Activated CD4-positive, alpha-beta T cell treated with anti-CD3 and anti-CD28 coated beads, Interleukin-2, amount 10 ng/mL, durations not matched to agents 7 days and 5 days (primary cell): ENCODE measurements around the gene UNC119B. TPM values are rescaled to one million over a fixed set of nuclear protein-coding genes. Genes with fewer than 3 reads are reported as not detected.
"Not testable (repeated sequence)": the region's sequence is repeated elsewhere in the genome, so short reads cannot be mapped to it uniquely, and the experiment has no call there.

ENCODE experiments used
- CTCF ChIA-PET: fragments of 350-600 bp; sonication (Branson Sonifier 250); formaldehyde crosslinking; loops from one replicate; lab custom pipeline; 2021; ENCODE audit warnings: antibody characterized with exemption; lab: Charles Lee
- POLR2A ChIA-PET: fragments of 350-600 bp; sonication (Branson Sonifier 250); formaldehyde crosslinking; loops from one replicate; lab custom pipeline; 2021; ENCODE audit warnings: antibody characterized with exemption; lab: Charles Lee
- DNase-seq: peaks from one replicate; pipeline ENCODE4 v3.0.0-alpha.2; 2020
- H3K27ac Mint-ChIP-seq: one replicate; pipeline ENCODE4 v1.8.0; 2021; ENCODE audit warnings: mild to moderate bottlenecking, moderate library complexity, mixed read lengths
- H3K27me3 Mint-ChIP-seq: one replicate; pipeline ENCODE4 v1.8.0; 2021; ENCODE audit warnings: mixed read lengths
- H3K36me3 Mint-ChIP-seq: one replicate; pipeline ENCODE4 v1.8.0; 2021; ENCODE audit warnings: low read depth, mixed read lengths
- H3K4me1 Mint-ChIP-seq: one replicate; pipeline ENCODE4 v1.8.0; 2021; ENCODE audit warnings: mixed read lengths
- H3K4me3 Mint-ChIP-seq: one replicate; pipeline ENCODE4 v1.8.0; 2021; ENCODE audit warnings: mild to moderate bottlenecking, moderate library complexity, mixed read lengths
- H3K9me3 Mint-ChIP-seq: one replicate; pipeline ENCODE4 v1.8.0; 2021; ENCODE audit warnings: mixed read lengths
- total RNA-seq, 2 experiments: library from RNA; stranded (reverse); gene quantifications; one replicate each; pipeline ENCODE4 v1.2.3, GENCODE V29; 2021

The UNC119B gene
- total RNA-seq, 2 experiments from 2014 or later, result 18.3 to 21.7 TPM

- H3K27ac Mint-ChIP-seq, result no peak overlapping the region
- H3K4me3 Mint-ChIP-seq, result no peak overlapping the region
- H3K27me3 Mint-ChIP-seq, result no peaks in the 10 kb centered on the region
- DNase-seq, result no peak
- peaks cover 46% of the 10 kb centered on the region for H3K4me1 Mint-ChIP-seq
- CTCF ChIA-PET, result no interaction called here
- H3K9me3 Mint-ChIP-seq, result no peaks in the 10 kb centered on the region
- POLR2A ChIA-PET, result no interaction called here
- peaks cover 46% of the 10 kb centered on the region for H3K36me3 Mint-ChIP-seq
Observed at GRCh38 chr12:120722784-120723183, 12.5 kb downstream of the UNC119B start.

DNA sequence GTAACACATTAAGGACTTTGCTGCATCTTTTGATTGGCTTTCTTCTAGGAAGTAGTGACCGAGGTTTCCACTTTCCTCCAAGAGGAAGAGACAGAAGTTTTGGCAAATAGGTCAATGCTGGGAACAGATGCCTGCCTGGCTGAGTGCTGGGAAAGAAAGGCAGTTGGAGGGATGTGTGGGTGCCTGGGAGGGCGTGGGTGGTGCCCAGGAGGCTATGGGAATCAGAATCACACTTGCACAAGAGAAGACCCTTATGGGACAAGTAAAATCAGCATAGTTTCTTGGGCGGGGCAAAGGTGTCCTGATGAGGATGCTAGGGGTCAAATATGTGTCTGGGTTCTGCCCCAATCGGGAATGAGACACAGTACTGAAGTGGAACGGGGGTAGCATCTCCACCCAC is 14.5 kb downstream of the UNC119B start:
- POLR2A ChIA-PET, result no interaction called here
- Mint-ChIP-seq H3K4me1 (peaks cover 34% of the 10 kb centered on the region), H3K9me3 (no peaks in the 10 kb centered on the region), H3K36me3 (peaks cover 36% of the 10 kb centered on the region), H3K27ac (peak overlapping the region; percentile 51), H3K4me3 (peak overlapping the region; percentile 94), H3K27me3 (no peaks in the 10 kb centered on the region)
- CTCF ChIA-PET, result no interaction called here
- no peak for DNase-seq

DNA sequence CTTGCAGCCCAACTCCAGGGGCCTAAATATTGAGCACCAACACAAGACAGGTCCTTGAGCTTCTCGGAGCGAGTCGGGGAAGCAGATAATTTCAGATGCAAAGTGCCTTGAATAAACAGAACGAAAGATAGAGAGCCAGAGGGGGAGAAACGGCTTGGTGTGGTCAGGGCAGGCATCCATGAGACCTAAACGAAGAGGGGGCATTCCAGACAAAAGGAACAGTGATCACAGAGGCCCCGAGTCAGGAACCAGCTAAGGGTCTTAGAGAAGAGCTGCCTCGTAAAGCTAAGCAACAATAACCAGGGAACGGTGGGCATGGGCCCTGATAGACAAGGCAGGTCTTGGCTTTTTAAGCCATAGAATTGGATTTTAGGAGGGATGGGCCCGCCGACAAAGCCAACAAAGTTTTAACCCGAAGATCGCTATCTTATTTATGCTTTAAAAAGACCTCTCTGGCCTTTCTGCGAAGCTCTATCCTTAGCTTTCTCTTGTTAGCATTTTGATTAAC is 14.9 kb downstream of the UNC119B start:
- POLR2A ChIA-PET, result no interaction called here

DNA sequence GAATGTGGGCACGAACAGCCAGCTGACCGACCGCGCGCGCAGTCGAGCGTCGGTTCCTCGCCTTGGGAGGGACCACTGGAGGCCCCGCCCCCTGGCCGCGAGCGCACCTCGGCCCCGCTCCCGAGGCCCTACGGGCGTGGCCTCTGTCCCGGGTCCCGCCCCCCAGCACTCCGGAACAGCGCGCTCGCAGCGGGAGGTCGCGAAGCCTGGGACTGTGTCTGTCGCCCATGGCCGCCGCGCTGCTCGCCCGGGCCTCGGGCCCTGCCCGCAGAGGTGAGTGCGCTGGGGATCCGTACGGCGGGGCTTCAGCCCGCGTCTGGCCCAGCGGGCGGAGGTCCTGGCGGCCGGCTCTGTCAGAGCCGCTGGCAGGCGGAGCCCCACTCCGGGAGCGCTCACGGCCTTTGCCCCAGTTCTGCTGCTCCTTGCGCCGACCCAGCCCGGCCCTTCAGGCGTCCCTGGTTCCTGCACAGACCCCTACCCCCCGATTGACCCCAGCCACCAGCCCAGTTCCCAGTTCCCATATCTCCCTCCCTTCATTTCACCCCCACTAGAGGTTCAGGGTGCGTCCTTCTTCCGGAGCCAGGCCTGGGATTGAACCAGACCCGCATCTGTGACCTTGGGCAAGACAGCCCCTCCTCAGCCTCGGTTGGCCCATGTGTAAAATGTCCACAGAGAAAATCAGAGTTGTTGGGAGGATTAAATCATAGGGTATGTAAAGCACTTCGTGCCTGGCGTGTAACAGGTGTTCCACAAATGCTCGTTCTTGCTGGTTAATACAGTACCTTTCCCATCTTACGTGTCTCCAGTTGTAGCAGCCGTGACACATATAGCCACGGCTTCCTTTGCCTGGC is 15.6 kb downstream of the UNC119B start, which contains the start of gene ACADS:
Gene ACADS (plus strand): TSS at position 168 of the 851 bp plus-strand sequence. CDS start 60 bp downstream, at position 228.
- peak; percentile 92 for DNase-seq
- peak within 1 kb of the TSS; percentile 90 for H3K27ac Mint-ChIP-seq
- ChIA-PET POLR2A (no interaction called here), CTCF (interaction anchor here (0.6 kb wide), 1 partner anchor 77 kb away, joined by 4 read pairs; no protein-coding TSS in a partner anchor)
- H3K27me3 Mint-ChIP-seq, result no peaks in the 10 kb centered on the region
- peaks cover 28% of the 10 kb centered on the region for H3K4me1 Mint-ChIP-seq
- no peaks in the 10 kb centered on the region for H3K9me3 Mint-ChIP-seq
- H3K36me3 Mint-ChIP-seq, result peaks cover 33% of the 10 kb centered on the region
- peak within 1 kb of the TSS; percentile 94 for H3K4me3 Mint-ChIP-seq

More for the DNA sequence above, 14.9 kb downstream of the UNC119B start:
- no peaks in the 10 kb centered on the region for H3K9me3 Mint-ChIP-seq
- H3K36me3 Mint-ChIP-seq, result peaks cover 34% of the 10 kb centered on the region
- peaks cover 29% of the 10 kb centered on the region for H3K4me1 Mint-ChIP-seq
- H3K27ac Mint-ChIP-seq, result peak overlapping the region; percentile 51
- DNase-seq, result no peak
- no peaks in the 10 kb centered on the region for H3K27me3 Mint-ChIP-seq
- CTCF ChIA-PET, result interaction anchor here (0.6 kb wide), 1 partner anchor 76 kb away, joined by 4 read pairs; no protein-coding TSS in a partner anchor
- peak overlapping the region; percentile 94 for H3K4me3 Mint-ChIP-seq

- ChIA-PET CTCF (no interaction called here), POLR2A (no interaction called here)
- Mint-ChIP-seq H3K4me1 (peaks cover 28% of the 10 kb centered on the region), H3K36me3 (peaks cover 29% of the 10 kb centered on the region), H3K27ac (peak overlapping the region; percentile 90), H3K9me3 (no peaks in the 10 kb centered on the region), H3K27me3 (no peaks in the 10 kb centered on the region), H3K4me3 (peak overlapping the region; percentile 94)
- DNase-seq, result no peak
Observed at GRCh38 chr12:120726510-120726793, 16.2 kb downstream of the UNC119B start.

- DNase-seq, result no peak
- Mint-ChIP-seq H3K36me3 (peaks cover 25% of the 10 kb centered on the region), H3K4me1 (peaks cover 28% of the 10 kb centered on the region), H3K4me3 (peak overlapping the region; percentile 94), H3K27me3 (no peaks in the 10 kb centered on the region), H3K9me3 (no peaks in the 10 kb centered on the region), H3K27ac (no peak overlapping the region)
- ChIA-PET CTCF (no interaction called here), POLR2A (no interaction called here)
Observed at GRCh38 chr12:120726961-120727360, 16.7 kb downstream of the UNC119B start.

GRCh38 chr12:120732198-120732597 is 21.9 kb downstream of the UNC119B start:
- H3K4me3 Mint-ChIP-seq, H3K4me1 Mint-ChIP-seq, POLR2A ChIA-PET, DNase-seq, H3K27ac Mint-ChIP-seq, CTCF ChIA-PET, H3K27me3 Mint-ChIP-seq, H3K9me3 Mint-ChIP-seq: not testable (repeated sequence)
- H3K36me3 Mint-ChIP-seq, result peaks cover 12% of the 10 kb centered on the region

DNA sequence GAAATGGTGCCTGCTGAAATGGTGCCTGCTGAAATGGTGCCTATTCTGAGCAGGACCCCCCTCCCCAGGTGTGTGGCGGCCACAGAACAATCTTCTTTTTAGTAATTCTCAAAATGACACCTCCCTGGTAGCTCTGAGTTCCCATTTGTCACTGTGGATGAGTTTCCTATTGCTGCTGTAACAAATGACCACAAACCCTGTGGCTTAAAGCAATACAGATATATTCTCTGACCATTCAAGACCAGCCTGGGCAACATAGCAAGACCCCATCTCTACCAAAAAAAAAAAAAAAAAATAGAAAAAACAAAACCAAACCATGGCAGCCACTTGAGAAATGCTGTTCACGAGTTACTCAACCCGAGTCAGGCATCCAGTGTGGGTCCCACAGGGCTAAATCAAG is 23.3 kb downstream of the UNC119B start:
- Mint-ChIP-seq H3K27ac (no peak overlapping the region), H3K4me1 (peaks cover 2% of the 10 kb centered on the region)
- POLR2A ChIA-PET, result no interaction called here

DNA sequence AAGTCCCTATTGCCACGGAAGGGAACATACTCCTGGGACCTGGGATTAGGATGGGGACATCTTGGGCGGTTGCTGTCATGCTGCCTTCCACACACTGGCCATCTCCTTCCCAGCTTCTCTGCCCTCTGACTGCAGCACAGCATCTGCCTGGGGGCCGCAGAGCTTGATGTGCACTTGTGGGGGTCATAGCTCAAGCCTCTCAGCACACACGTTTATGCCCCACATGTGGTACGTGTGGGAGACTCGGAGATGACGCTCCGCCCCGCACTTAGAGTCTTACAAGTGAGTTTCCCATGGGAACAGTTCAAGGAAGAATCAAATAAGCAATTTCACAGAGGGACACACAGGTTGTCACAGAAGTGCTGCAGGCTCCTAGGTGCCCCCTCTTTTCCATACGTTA is 24.0 kb downstream of the UNC119B start:
- Mint-ChIP-seq H3K27ac (no peak overlapping the region), H3K4me1 (peaks cover 2% of the 10 kb centered on the region), H3K4me3 (no peak overlapping the region), H3K36me3 (peaks cover 10% of the 10 kb centered on the region), H3K9me3 (no peaks in the 10 kb centered on the region), H3K27me3 (no peaks in the 10 kb centered on the region)
- no peak for DNase-seq
- ChIA-PET CTCF (interaction anchor here (0.5 kb wide), 1 partner anchor 157 kb away, joined by 4 read pairs; no protein-coding TSS in a partner anchor), POLR2A (no interaction called here)

More for the DNA sequence above, 23.3 kb downstream of the UNC119B start:
- CTCF ChIA-PET, result no interaction called here
- Mint-ChIP-seq H3K4me3 (no peak overlapping the region), H3K9me3 (no peaks in the 10 kb centered on the region), H3K27me3 (no peaks in the 10 kb centered on the region), H3K36me3 (peaks cover 10% of the 10 kb centered on the region)
- no peak for DNase-seq

GRCh38 chr12:120735181-120735580 is 24.9 kb downstream of the UNC119B start:
- CTCF ChIA-PET, result interaction anchor here (0.6 kb wide), 1 partner anchor 28 kb away, joined by 5 read pairs; no protein-coding TSS in a partner anchor
- H3K27ac Mint-ChIP-seq, result no peak overlapping the region

DNA sequence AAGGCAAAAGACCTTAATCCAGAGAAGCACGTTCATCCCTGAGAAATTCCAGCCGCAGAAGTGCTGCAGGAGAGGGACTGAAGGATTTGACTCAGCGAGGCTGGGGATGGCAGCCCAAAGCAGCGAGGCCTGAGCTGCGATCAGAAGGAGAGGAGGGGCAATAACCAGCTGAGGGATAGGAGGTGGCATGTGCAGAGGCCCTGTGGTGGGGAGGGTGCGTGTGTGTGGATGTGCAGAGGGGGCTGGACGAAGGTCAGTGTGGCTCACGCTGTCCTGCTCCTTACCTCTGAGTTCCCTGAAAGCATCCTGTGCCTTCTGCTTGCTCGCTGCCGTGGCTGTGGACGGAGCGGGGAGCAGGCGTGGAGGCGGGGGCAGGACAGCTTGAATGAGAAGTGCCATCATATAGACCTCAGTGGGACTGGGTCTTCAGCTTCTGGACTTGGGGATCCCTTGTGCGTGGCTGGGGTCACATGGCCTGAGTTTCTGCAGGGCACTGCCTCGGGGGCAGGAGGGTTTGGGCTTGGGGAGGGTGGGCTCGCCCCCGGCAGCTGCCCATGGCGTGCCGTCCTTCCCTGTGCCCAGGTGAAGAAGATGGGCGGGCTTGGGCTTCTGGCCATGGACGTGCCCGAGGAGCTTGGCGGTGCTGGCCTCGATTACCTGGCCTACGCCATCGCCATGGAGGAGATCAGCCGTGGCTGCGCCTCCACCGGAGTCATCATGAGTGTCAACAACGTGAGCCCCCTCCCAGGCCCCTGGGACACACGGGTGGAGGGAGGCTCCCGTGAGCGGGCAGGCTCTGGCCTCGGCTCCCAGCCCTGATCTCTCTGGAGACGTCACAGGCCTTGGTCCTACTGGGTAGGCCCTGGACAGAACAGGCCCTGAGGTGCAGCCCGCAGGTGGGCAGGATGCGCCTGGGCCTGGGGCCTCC is 26.4 kb downstream of the UNC119B start:
- POLR2A ChIA-PET, result no interaction called here

More at GRCh38 chr12:120735181-120735580, 24.9 kb downstream of the UNC119B start:
- Mint-ChIP-seq H3K4me3 (no peak overlapping the region), H3K27me3 (no peaks in the 10 kb centered on the region), H3K36me3 (peaks cover 4% of the 10 kb centered on the region), H3K4me1 (no peaks in the 10 kb centered on the region), H3K9me3 (no peaks in the 10 kb centered on the region)
- POLR2A ChIA-PET, result no interaction called here
- DNase-seq, result no peak

DNA sequence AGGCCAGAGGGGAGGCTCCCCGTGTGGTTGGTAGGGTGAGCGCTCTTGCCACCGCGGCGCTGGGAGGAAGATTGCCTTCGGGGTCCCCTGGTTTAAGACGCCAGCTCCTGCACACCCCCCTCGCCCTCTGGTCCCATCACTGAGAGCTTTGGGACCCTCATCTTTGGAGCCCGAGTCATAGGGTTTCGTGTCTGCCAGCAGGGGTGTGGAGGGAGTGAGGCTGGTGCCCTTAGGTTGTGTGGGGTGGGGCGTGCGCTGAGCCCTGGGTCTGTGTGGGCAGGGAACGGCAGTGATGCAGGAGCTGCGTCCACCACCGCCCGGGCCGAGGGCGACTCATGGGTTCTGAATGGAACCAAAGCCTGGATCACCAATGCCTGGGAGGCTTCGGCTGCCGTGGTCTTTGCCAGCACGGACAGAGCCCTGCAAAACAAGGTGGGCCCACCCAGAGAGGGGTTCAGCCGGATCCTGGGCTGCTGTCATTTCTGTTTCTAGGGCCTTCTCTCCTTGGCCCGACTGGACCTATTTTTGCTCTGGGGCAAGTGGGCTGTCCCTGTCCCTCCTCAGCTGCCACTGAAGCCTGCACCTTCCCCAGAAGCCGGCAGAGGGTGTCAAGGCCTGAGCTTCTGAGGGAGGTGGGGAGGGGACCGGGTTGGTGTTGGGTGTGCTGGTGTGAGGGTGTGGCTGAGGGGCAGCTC is 27.4 kb downstream of the UNC119B start:
- H3K4me3 Mint-ChIP-seq, result no peak overlapping the region
- no peaks in the 10 kb centered on the region for H3K27me3 Mint-ChIP-seq
- H3K9me3 Mint-ChIP-seq, result no peaks in the 10 kb centered on the region
- no peak overlapping the region for H3K27ac Mint-ChIP-seq
- no peaks in the 10 kb centered on the region for H3K36me3 Mint-ChIP-seq
- no peak for DNase-seq
- ChIA-PET POLR2A (no interaction called here), CTCF (no interaction called here)
- no peaks in the 10 kb centered on the region for H3K4me1 Mint-ChIP-seq

More for the DNA sequence above, 26.4 kb downstream of the UNC119B start:
- no peaks in the 10 kb centered on the region for H3K27me3 Mint-ChIP-seq
- no peaks in the 10 kb centered on the region for H3K36me3 Mint-ChIP-seq
- CTCF ChIA-PET, result interaction anchor here (0.6 kb wide), 1 partner anchor 50 kb away, joined by 3 read pairs; no protein-coding TSS in a partner anchor
- H3K4me1 Mint-ChIP-seq, result no peaks in the 10 kb centered on the region
- no peak overlapping the region for H3K27ac Mint-ChIP-seq
- H3K9me3 Mint-ChIP-seq, result no peaks in the 10 kb centered on the region
- no peak overlapping the region for H3K4me3 Mint-ChIP-seq
- DNase-seq, result no peak
